Panc1 (cell line): Measurements from ENCODE around the gene BRD1. TPM values are rescaled to one million over a fixed set of nuclear protein-coding genes. Genes with fewer than 3 reads are reported as not detected.

Experiments used
- ATAC-seq: fragments of 200-7000 bp; cut with Tn5 transposase; 2 replicates; pipeline ENCODE4 v1.9.1; 2020; ENCODE audit warnings: mild to moderate bottlenecking, moderate library complexity
- Bru-seq: library from RNA; stranded (reverse); fragments of 400-500 nt; gene quantifications from one replicate; lab custom pipeline; 2021; lab: Mats Ljungman, UMichigan
- BruChase-seq, 2 experiments: library from RNA; stranded (reverse); fragments of 400-500 nt; gene quantifications; one replicate each; lab custom pipeline; 2021; lab: Mats Ljungman, UMichigan
- BruUV-seq: library from RNA; stranded (reverse); fragments of 400-500 nt; replicated peaks from 2 replicates; lab custom pipeline; 2021; lab: Mats Ljungman, UMichigan
- CTCF ChIA-PET: fragments of 300-600 bp; sonication (Branson Sonifier 250); formaldehyde crosslinking; loops from one replicate; lab custom pipeline; 2022; ENCODE audit warnings: antibody characterized with exemption; lab: Charles Lee
- POLR2A ChIA-PET: fragments of 300-600 bp; sonication (Branson Sonifier 250); formaldehyde crosslinking; loops from one replicate; lab custom pipeline; 2022; ENCODE audit warnings: antibody characterized with exemption; lab: Charles Lee
- DNase-seq: peaks from one replicate; pipeline ENCODE4 v3.0.0-alpha.2; 2010; ENCODE audit warnings: low read depth, low spot score
- H3K27ac ChIP-seq: 2 replicates; pipeline ENCODE4 v1.5.1; 2011; ENCODE audit warnings: mild to moderate bottlenecking, low read length, inconsistent platforms
- H3K27me3 ChIP-seq: fragments of 200-500 bp; sonication (Bioruptor generic); 2 replicates; pipeline ENCODE4 v1.6.0; 2014; ENCODE audit warnings: low read length, inconsistent platforms; ENCODE audit not compliant: control insufficient read depth, insufficient read depth
- H3K36me3 ChIP-seq: fragments of 200-500 bp; sonication (Bioruptor generic); 2 replicates; pipeline ENCODE4 v1.5.1; 2014; ENCODE audit warnings: inconsistent platforms, mild to moderate bottlenecking, low read length, moderate library complexity; ENCODE audit not compliant: control insufficient read depth, insufficient read depth
- H3K4me1 ChIP-seq: 2 replicates; pipeline ENCODE4 v1.5.1; 2011; ENCODE audit warnings: inconsistent platforms, mild to moderate bottlenecking, low read length, moderate library complexity; ENCODE audit not compliant: control insufficient read depth, insufficient read depth
- H3K4me3 ChIP-seq, 2 experiments: 2 replicates each; pipeline ENCODE4 v1.5.1; 2011 to 2012; ENCODE audit warnings: low read depth in 2 of 2, low read length in 2 of 2, mild to moderate bottlenecking in 2 of 2, inconsistent platforms in 1 of 2, moderate library complexity in 1 of 2
- H3K9me3 ChIP-seq: fragments of 200-500 bp; sonication (Bioruptor generic); 2 replicates; pipeline ENCODE4 v1.5.1; 2014; ENCODE audit warnings: low read depth, mild to moderate bottlenecking, inconsistent platforms, low read length, moderate library complexity; ENCODE audit not compliant: control insufficient read depth, insufficient read depth
- CTCF ChIP-seq: fragments of 450-650 bp; IDR thresholded peaks from 2 replicates; pipeline ENCODE4 v1.5.1; 2017; ENCODE audit warnings: mild to moderate bottlenecking
- POLR2AphosphoS5 ChIP-seq: IDR thresholded peaks from 2 replicates; pipeline ENCODE4 v1.6.1; 2012; ENCODE audit warnings: mild to moderate bottlenecking, low read depth, low read length, moderate library complexity
- REST ChIP-seq, 2 experiments: IDR thresholded peaks; 2 replicates each; pipeline ENCODE4 v1.6.1; 2011 to 2012; ENCODE audit warnings: low read depth in 2 of 2, control low read depth in 1 of 2, low read length in 1 of 2, mild to moderate bottlenecking in 1 of 2, moderate library complexity in 1 of 2; ENCODE audit not compliant: insufficient read depth in 1 of 2
- SIN3A ChIP-seq: IDR thresholded peaks from 2 replicates; pipeline ENCODE4 v1.6.1; 2012; ENCODE audit warnings: low read depth, mild to moderate bottlenecking, low read length, moderate library complexity, borderline replicate concordance; ENCODE audit not compliant: insufficient read depth
- TCF7L2 ChIP-seq: IDR thresholded peaks from 2 replicates; pipeline ENCODE4 v1.6.1; 2011; ENCODE audit warnings: mild to moderate bottlenecking, low read depth, low read length, inconsistent platforms
- in situ Hi-C: cut with HindIII; loops from 2 replicates; pipeline ENCODE4 v1.10.0; 2016; ENCODE audit warnings: low sequenced_read_pairs, low pct_unique_long_range_greater_than_20kb
- intact Hi-C: fragments of 100-400 bp; cut with micrococcal nuclease; formaldehyde crosslinking; loops from one replicate; pipeline ENCODE4 v1.10.0; 2022; ENCODE audit not compliant: unreplicated experiment
- long read RNA-seq: library from polyadenylated mRNA; unstranded; transcript quantifications from one replicate; pipeline ENCODE4 v2.0.0, GENCODE V29; 2021; ENCODE audit not compliant: unreplicated experiment
- polyA plus RNA-seq: library from polyadenylated mRNA; unstranded; fragments of >200 nt; gene quantifications from one replicate; pipeline ENCODE4 v1.2.1, GENCODE V29; 2012; ENCODE audit warnings: missing spikeins; ENCODE audit not compliant: insufficient read length
- total RNA-seq: library from RNA; stranded (reverse); gene quantifications from one replicate; pipeline ENCODE4 v1.2.1, GENCODE V29; 2021; ENCODE audit not compliant: unreplicated experiment

Gene BRD1
- total RNA-seq (24.0 TPM), Bru-seq, nascent RNA (percentile 75 among the genes with signal in this experiment), BruChase-seq, experiment 1, labeled RNA remaining after a 2-hour chase (percentile 76 among the genes with signal in this experiment), BruChase-seq, experiment 2, labeled RNA remaining after a 6-hour chase (percentile 71 among the genes with signal in this experiment)
- 22.1 TPM for polyA plus RNA-seq
- long read RNA-seq, full-length matches to known transcripts = 6 of 28 reads
- long read RNA-seq, partial matches to known transcripts = 8 of 28 reads
- long read RNA-seq, other reads (novel, unspliced or antisense) = 14 of 28 reads

DNA sequence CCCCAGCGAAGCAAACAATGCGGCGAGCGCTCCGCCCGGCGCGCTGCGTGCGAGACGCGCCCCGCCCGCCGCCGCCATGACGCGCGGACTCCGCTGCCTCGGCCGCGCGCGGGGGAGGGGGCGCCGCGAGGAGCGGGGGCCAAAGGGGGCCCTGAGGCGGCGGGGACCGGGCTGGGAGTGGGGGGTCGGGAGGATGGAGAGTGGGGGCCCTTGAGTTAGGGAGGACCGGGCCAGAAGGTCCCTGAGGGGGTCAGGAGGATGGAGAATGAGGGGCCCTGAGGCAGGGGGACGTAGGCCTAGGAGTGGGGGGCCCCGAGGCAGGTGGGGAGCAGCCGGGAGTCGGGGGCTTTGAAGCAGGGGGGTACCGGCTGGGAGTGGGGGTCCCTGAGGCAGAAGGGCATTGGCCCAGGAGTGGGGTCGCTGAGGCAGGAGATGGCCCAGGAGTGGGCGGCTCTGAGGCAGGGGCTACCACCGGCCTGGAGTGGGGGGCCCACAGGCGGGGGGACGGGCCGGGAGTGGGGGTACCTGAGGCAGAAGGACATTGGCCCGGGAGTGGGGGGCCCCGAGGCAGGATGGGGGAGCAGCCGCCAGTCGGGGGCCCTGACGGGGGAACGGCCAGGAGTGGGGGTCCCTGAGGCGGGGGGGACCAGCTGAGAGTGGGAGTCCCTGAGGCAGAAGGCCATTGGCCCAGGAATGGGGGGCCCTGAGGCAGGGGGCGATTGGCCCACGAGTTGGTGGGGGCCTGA lies at the start of gene BRD1:
TSS of gene BRD1 (minus strand) at position 21 of the 746 bp plus-strand sequence. CDS start 3,556 bp downstream, outside the sequence.
- BruUV-seq = no TSS peak
- ChIA-PET CTCF (no interaction called here), POLR2A (no interaction called here)
- Histone ChIP-seq H3K4me3 (peak within 1 kb of the TSS; percentile 64 to 66), H3K9me3 (no peaks in the 10 kb centered on the region), H3K27me3 (no peaks in the 10 kb centered on the region), H3K4me1 (peaks cover 6% of the 10 kb centered on the region; the same call in 1 of the 2 replicates), H3K27ac (peak within 1 kb of the TSS; percentile 69), H3K36me3 (peaks cover 3% of the 10 kb centered on the region; the same call in 1 of the 2 replicates)
- TF ChIP-seq REST (IDR thresholded peaks at IDR 0.05; ENCODE audit: insufficient read depth in 1 of 2, low read depth in 2 of 2, low read length in 1 of 2) (no peak), CTCF (no peak), POLR2AphosphoS5 (no peak), SIN3A (no peak), TCF7L2 (no peak)
- peak; percentile 91 for ATAC-seq
- DNase-seq = no peak
- intact Hi-C loops (no loop called here), in situ Hi-C loops (no loop called here)

GRCh38 chr22:49873228-49873940 lies 45.7 kb upstream of the BRD1 start:
- DNase-seq (no peak), ATAC-seq (no peak)
- H3K4me1 ChIP-seq = no peaks in the 10 kb centered on the region
- in situ Hi-C loops (no loop called here), intact Hi-C loops (no loop called here)
- ChIA-PET CTCF (interaction anchor here (0.8 kb wide), 1 partner anchor 14 kb away, joined by 3 read pairs; no protein-coding TSS in a partner anchor), POLR2A (no interaction called here)
- H3K27ac ChIP-seq = no peak overlapping the region
- H3K9me3 ChIP-seq = peaks cover 5% of the 10 kb centered on the region; the same call in 1 of the 2 replicates
- no TSS peak for BruUV-seq
- H3K36me3 ChIP-seq = no peaks in the 10 kb centered on the region
- H3K4me3 ChIP-seq = no peak overlapping the region
- no peaks in the 10 kb centered on the region for H3K27me3 ChIP-seq
- TF ChIP-seq SIN3A (no peak), REST (IDR thresholded peaks at IDR 0.05; ENCODE audit: insufficient read depth in 1 of 2, low read depth in 2 of 2, low read length in 1 of 2) (no peak), CTCF (no peak), POLR2AphosphoS5 (no peak), TCF7L2 (no peak)
